H9 (cell line): Measurements from ENCODE around the gene TNRC18. TPM values are rescaled to one million over a fixed set of nuclear protein-coding genes. Genes with fewer than 3 reads are reported as not detected.

ENCODE experiments used
- DNase-seq: peaks from one replicate; pipeline ENCODE4 v3.0.0-alpha.2; 2017
- H2AFZ ChIP-seq: one replicate; pipeline ENCODE4 v1.6.1; 2013; ENCODE audit warnings: mild to moderate bottlenecking, low read length, control low read depth, moderate library complexity
- H2AK5ac ChIP-seq: 2 replicates; pipeline ENCODE4 v1.6.1; 2013; ENCODE audit warnings: low read length, control low read depth, mixed read lengths; ENCODE audit not compliant: insufficient read length
- H2BK120ac ChIP-seq: one replicate; pipeline ENCODE4 v1.6.1; 2013; ENCODE audit warnings: low read depth, mild to moderate bottlenecking, low read length, control low read depth, inconsistent platforms; ENCODE audit not compliant: poor library complexity, severe bottlenecking
- H2BK12ac ChIP-seq: 2 replicates; pipeline ENCODE4 v1.6.1; 2013; ENCODE audit warnings: low read length, control low read depth, mixed read lengths, low read depth; ENCODE audit not compliant: insufficient read length
- H2BK15ac ChIP-seq: 2 replicates; pipeline ENCODE4 v1.6.1; 2013; ENCODE audit warnings: low read depth, low read length, control low read depth
- H2BK20ac ChIP-seq: one replicate; pipeline ENCODE4 v1.6.1; 2013; ENCODE audit warnings: low read depth, mild to moderate bottlenecking, low read length, control low read depth, inconsistent platforms; ENCODE audit not compliant: poor library complexity, severe bottlenecking
- H2BK5ac ChIP-seq: 2 replicates; pipeline ENCODE4 v1.6.1; 2013; ENCODE audit warnings: low read length, control low read depth, mixed read lengths; ENCODE audit not compliant: insufficient read length
- H3K14ac ChIP-seq: 2 replicates; pipeline ENCODE4 v1.6.1; 2013; ENCODE audit warnings: low read length, control low read depth; ENCODE audit not compliant: insufficient read depth
- H3K18ac ChIP-seq: 2 replicates; pipeline ENCODE4 v1.6.1; 2013; ENCODE audit warnings: low read depth, mild to moderate bottlenecking, mixed read lengths, low read length, control low read depth; ENCODE audit not compliant: insufficient read length
- H3K23ac ChIP-seq: 2 replicates; pipeline ENCODE4 v1.6.1; 2013; ENCODE audit warnings: low read length, control low read depth, mixed read lengths, low read depth; ENCODE audit not compliant: insufficient read length
- H3K23me2 ChIP-seq: 2 replicates; pipeline ENCODE4 v1.6.1; 2013; ENCODE audit warnings: low read depth, mild to moderate bottlenecking, mixed read lengths, low read length, control low read depth; ENCODE audit not compliant: insufficient read length, poor library complexity, severe bottlenecking
- H3K27ac ChIP-seq: 2 replicates; pipeline ENCODE4 v1.5.1; 2013; ENCODE audit warnings: low read length, control low read depth, mixed read lengths, low read depth; ENCODE audit not compliant: insufficient read length
- H3K27me3 ChIP-seq: 2 replicates; pipeline ENCODE4 v1.6.1; 2013; ENCODE audit warnings: low read length, control low read depth, inconsistent platforms; ENCODE audit not compliant: insufficient read depth
- H3K4ac ChIP-seq: 2 replicates; pipeline ENCODE4 v1.6.1; 2013; ENCODE audit warnings: low read depth, mild to moderate bottlenecking, control low read depth, inconsistent platforms, low read length, moderate library complexity
- H3K4me1 ChIP-seq: 2 replicates; pipeline ENCODE4 v1.6.1; 2013; ENCODE audit warnings: low read length, control low read depth, inconsistent platforms; ENCODE audit not compliant: insufficient read depth
- H3K4me2 ChIP-seq: 2 replicates; pipeline ENCODE4 v1.6.1; 2013; ENCODE audit warnings: low read length, control low read depth, mixed read lengths; ENCODE audit not compliant: insufficient read length, insufficient read depth
- H3K56ac ChIP-seq: 2 replicates; pipeline ENCODE4 v1.6.1; 2013; ENCODE audit warnings: low read depth, mild to moderate bottlenecking, mixed read lengths, low read length, control low read depth; ENCODE audit not compliant: insufficient read length
- H3K79me1 ChIP-seq: 2 replicates; pipeline ENCODE4 v1.6.1; 2013; ENCODE audit warnings: low read depth, mild to moderate bottlenecking, moderate library complexity, low read length, control low read depth, inconsistent platforms; ENCODE audit not compliant: insufficient read depth, poor library complexity, severe bottlenecking
- H3K79me2 ChIP-seq: 2 replicates; pipeline ENCODE4 v1.6.1; 2013; ENCODE audit warnings: low read length, control low read depth, inconsistent platforms; ENCODE audit not compliant: insufficient read depth
- H3K9ac ChIP-seq: 2 replicates; pipeline ENCODE4 v1.6.1; 2013; ENCODE audit warnings: low read length, control low read depth, mixed read lengths; ENCODE audit not compliant: insufficient read length; ENCODE audit errors: extremely low read depth
- H3K9me3 ChIP-seq: one replicate; pipeline ENCODE4 v1.6.1; 2013; ENCODE audit warnings: low read depth, low read length, inconsistent platforms; ENCODE audit not compliant: control insufficient read depth
- H3T11ph ChIP-seq: one replicate; pipeline ENCODE4 v1.6.1; 2013; ENCODE audit warnings: mild to moderate bottlenecking, low read length, control low read depth, inconsistent platforms
- H4K20me1 ChIP-seq: one replicate; pipeline ENCODE4 v1.6.1; 2013; ENCODE audit not compliant: control insufficient read depth, insufficient read length, insufficient read depth
- H4K5ac ChIP-seq: 2 replicates; pipeline ENCODE4 v1.6.1; 2013; ENCODE audit warnings: low read depth, mild to moderate bottlenecking, mixed read lengths, low read length, control low read depth; ENCODE audit not compliant: insufficient read length
- H4K8ac ChIP-seq: replicated peaks from 2 replicates; pipeline ENCODE4 v1.6.1; 2013; ENCODE audit warnings: low read length, control low read depth, mixed read lengths, low read depth; ENCODE audit not compliant: insufficient read length
- H4K91ac ChIP-seq: 2 replicates; pipeline ENCODE4 v1.6.1; 2013; ENCODE audit warnings: low read depth, mild to moderate bottlenecking, moderate library complexity, mixed read lengths, low read length, control low read depth; ENCODE audit not compliant: insufficient read length
- H3K27ac Mint-ChIP-seq, 3 experiments: 2 replicates in 2 of 3; 3 replicates in 1 of 3; pipeline ENCODE4 v1.8.0; 2020 to 2021; ENCODE audit warnings: mixed read lengths in 3 of 3, mild to moderate bottlenecking in 1 of 3, moderate library complexity in 1 of 3
- H3K27me3 Mint-ChIP-seq: 2 replicates; pipeline ENCODE4 v1.8.0; 2021; ENCODE audit warnings: low read depth, mild to moderate bottlenecking, moderate library complexity, mixed read lengths
- H3K36me3 Mint-ChIP-seq, 3 experiments: 2 replicates in 2 of 3; 3 replicates in 1 of 3; pipeline ENCODE4 v1.8.0; 2020 to 2021; ENCODE audit warnings: low read depth in 3 of 3, mixed read lengths in 3 of 3; ENCODE audit not compliant: insufficient read depth in 1 of 3
- H3K4me1 Mint-ChIP-seq, 2 experiments: 2 replicates each; pipeline ENCODE4 v1.8.0; 2020; ENCODE audit warnings: mixed read lengths in 2 of 2
- H3K4me3 Mint-ChIP-seq, 2 experiments: 2 replicates in 1 of 2; 3 replicates in 1 of 2; pipeline ENCODE4 v1.8.0; 2020 to 2021; ENCODE audit warnings: mild to moderate bottlenecking in 2 of 2, mixed read lengths in 2 of 2, moderate library complexity in 1 of 2
- H3K9me3 Mint-ChIP-seq, 2 experiments: 2 replicates in 1 of 2; 3 replicates in 1 of 2; pipeline ENCODE4 v1.8.0; 2020; ENCODE audit warnings: mild to moderate bottlenecking in 2 of 2, mixed read lengths in 2 of 2, moderate library complexity in 1 of 2
- CTCF ChIP-seq: fragments of 200-600 bp; sonication (generic); conservative IDR thresholded peaks from 3 replicates; pipeline ENCODE4 v1.8.0; 2021; ENCODE audit warnings: antibody characterized with exemption, mild to moderate bottlenecking
- WGBS: extraction: QIAGEN DNeasy Blood & Tissue Kit; methylation state at CpG from one replicate; pipeline ENCODE4 v1.1.7; 2013; ENCODE audit warnings: missing lambda C conversion rate, low lambda C conversion rate, mixed read lengths; ENCODE audit not compliant: insufficient read length; ENCODE audit errors: extremely low coverage; 5-methylcytosine and 5-hydroxymethylcytosine counted together
- total RNA-seq: library from RNA; stranded (reverse); gene quantifications from 2 replicates; pipeline ENCODE4 v1.2.1, GENCODE V29; 2021

TNRC18 gene
- total RNA-seq, 1 experiment from 2014 or later = 21.2 TPM

- Histone ChIP-seq H3K23ac (no peak overlapping the region), H3T11ph (no peak overlapping the region), H2BK12ac (no peak overlapping the region), H3K27me3 (peaks cover 23% of the 10 kb centered on the region; the same call in 1 of the 2 replicates), H3K9me3 (no peaks in the 10 kb centered on the region), H3K23me2 (no peaks in the 10 kb centered on the region), H3K79me1 (no peaks in the 10 kb centered on the region), H3K4me1 (no peaks in the 10 kb centered on the region), H4K5ac (no peak overlapping the region), H3K4ac (no peak overlapping the region), H2BK5ac (no peak overlapping the region), H3K4me2 (peak overlapping the region; percentile 70), H2BK120ac (no peak overlapping the region), H4K91ac (no peak overlapping the region), H3K14ac (no peak overlapping the region), H3K79me2 (no peaks in the 10 kb centered on the region), H4K20me1 (no peaks in the 10 kb centered on the region), H3K9ac (no peak overlapping the region), H3K27ac (no peak overlapping the region), H2BK20ac (no peak overlapping the region), H3K56ac (no peak overlapping the region), H2BK15ac (no peak overlapping the region), H3K18ac (no peak overlapping the region), H4K8ac (no peak overlapping the region), H2AK5ac (no peak overlapping the region), H2AFZ (no peak overlapping the region)
- no peak for DNase-seq
- peaks cover 5 to 15% (median 8%) of the 10 kb centered on the region in 3 experiments; a peak in 6 of 7 replicates for H3K36me3 Mint-ChIP-seq
- peaks cover 22 to 37% of the 10 kb centered on the region in 2 experiments for H3K4me1 Mint-ChIP-seq
- H3K27ac Mint-ChIP-seq = no peak overlapping the region
- peaks cover 4 to 18% of the 10 kb centered on the region in 2 experiments for H3K9me3 Mint-ChIP-seq
- no CpG with 5 or more reads among the region's 17 CpGs for WGBS
- TF ChIP-seq CTCF = no peak
- H3K27me3 Mint-ChIP-seq = peaks cover 43% of the 10 kb centered on the region
- H3K4me3 Mint-ChIP-seq = peak overlapping the region in 1 of 2 experiments; percentile 79; a peak in 2 of 5 replicates
These were observed 74.6 kb downstream of the TNRC18 start for GRCh38 chr7:5349005-5349380.
